Heart right ventricle (tissue), 16 donors: ENCODE measurements around the gene CEBPA. TPM values are rescaled to one million over a fixed set of nuclear protein-coding genes. Genes with fewer than 3 reads are reported as not detected.

Experiments
- ATAC-seq, 8 donors: fragments of 200-7000 bp; cut with Tn5 transposase; one replicate each; pipeline ENCODE4 v1.9.1; 2020; ENCODE audit warnings: mild to moderate bottlenecking in 8 of 8, moderate library complexity in 8 of 8, moderate number of reproducible peaks in 1 of 8
- DNase-seq, 2 donors: peaks; one replicate each; pipeline ENCODE4 v3.0.0-alpha.2; 2020
- H3K27ac ChIP-seq, 10 donors: fragments of 200-600 bp; sonication (generic) in 2 of 10; one replicate each; pipeline versions ENCODE4 v1.5.0 to v1.8.0; 2020 to 2022; ENCODE audit warnings: mild to moderate bottlenecking in 3 of 10
- H3K27me3 ChIP-seq, 7 donors: fragments of 200-600 bp; one replicate each; pipeline ENCODE4 v1.8.0; 2021 to 2022; ENCODE audit warnings: mild to moderate bottlenecking in 2 of 7
- H3K36me3 ChIP-seq, 9 donors: fragments of 200-600 bp; sonication (generic) in 1 of 9; one replicate each; pipeline versions ENCODE4 v1.5.0 to v1.8.0; 2020 to 2022; ENCODE audit warnings: mild to moderate bottlenecking in 2 of 9
- H3K4me1 ChIP-seq, 9 donors: fragments of 200-600 bp; sonication (generic) in 1 of 9; one replicate each; pipeline versions ENCODE4 v1.5.0 to v1.8.0; 2020 to 2022; ENCODE audit warnings: mild to moderate bottlenecking in 4 of 9
- H3K4me3 ChIP-seq, 10 donors: fragments of 200-600 bp; sonication (generic) in 2 of 10; one replicate each; pipeline versions ENCODE4 v1.5.0 to v1.8.0; 2020 to 2022; ENCODE audit warnings: mild to moderate bottlenecking in 7 of 10, moderate library complexity in 2 of 10
- H3K9me3 ChIP-seq, 11 donors: fragments of 200-600 bp in 10 of 11; sonication (generic) in 2 of 11; one replicate each; pipeline versions ENCODE4 v1.5.0 to v1.8.0; 2013 to 2022; ENCODE audit warnings: mild to moderate bottlenecking in 2 of 11, control low read depth in 1 of 11, moderate library complexity in 1 of 11
- CTCF ChIP-seq, 9 donors: fragments of 200-600 bp; sonication (generic) in 2 of 9; IDR thresholded peaks; one replicate each; pipeline versions ENCODE4 v1.5.0 to v1.8.0; 2021 to 2022; ENCODE audit warnings: antibody characterized with exemption in 9 of 9, mild to moderate bottlenecking in 5 of 9, moderate library complexity in 1 of 9
- WGBS, 2 donors: extraction: QIAGEN DNeasy Blood & Tissue Kit; methylation state at CpG; one replicate each; pipeline ENCODE4 v1.1.7; 2013; ENCODE audit warnings: inconsistent platforms in 1 of 2; 5-methylcytosine and 5-hydroxymethylcytosine counted together
- intact Hi-C, 10 donors: fragments of 100-400 bp; cut with DNase I; formaldehyde crosslinking; loops; one replicate each; pipeline versions ENCODE4 v1.11.1 to v1.14.2; 2022
- polyA plus RNA-seq, 2 donors: library from polyadenylated mRNA; stranded (reverse); fragments of 200-250 nt; gene quantifications; one replicate each; pipeline ENCODE4 v1.2.3, GENCODE V29; 2013
- total RNA-seq, 10 donors: library from RNA; stranded (reverse); fragmentation: NEBNext Ultra II Directional in 3 of 10; extraction: Animal tissue kit (Norgen Biotek cat#: 25700) in 3 of 10; gene quantifications; one replicate each; pipeline versions ENCODE4 v1.2.1 to v1.2.4, GENCODE V29; 2021 to 2023
- donor health status: Arrhythmogenic right ventricular cardiomyopathy.
- donor health status: ischemic (EF 13 %, LVEDD 7.1; RV severe dilation, severe dysfunction).
- donor health status: healthy with polysubstance abuse.
- donor health status: DM: no; HTN: yes; CAD: no.
- donor health status: DM: no; HTN: no; CAD: no.
- donor health status: ischemic (EF 25% LVEDD 6.9; RV normal size, moderate dysfunction).
- donor health status: ischemic (EF 25% LVEDD 5.7; RV mildly dilated, moderate dysfunction).
- donor health status: healthy.
- donor health status: DM: yes; HTN: yes; CAD: no.
- donor health status: Ischemic cardiomyopathy.
- donor health status: ischemic (EF 35%, LVEDD 5.7; RV mildly dilated, moderate dysfunction).
- donor health status: nonischemic (EF 11% LVEDD 7.7; RV severe dilation, severe dysfunction).
- donor health status: DM: yes; HTN: yes; CAD: no.
- donor health status: PGD.
- donor health status: ischemic (EF 29% LVEDD 5.4; RV normal size, mild dysfunction).
- donor health status: nonischemic (EF 23%, LVEDD 6.1; RV moderate dilation, normal function).

Gene CEBPA
- total and polyA plus RNA-seq, 12 donors, result 0.71 to 7.7 (median 3.5) TPM

- no peak overlapping the region for H3K27ac ChIP-seq
- peaks cover 0 to 15% (median 0%) of the 10 kb centered on the region in 7 donors for H3K27me3 ChIP-seq
- whole genome bisulfite sequencing, 2 donors, result 81 to 82% methylated on average over 6 of the region's 6 CpGs
- intact Hi-C loops, result no loop called here
- H3K4me3 ChIP-seq, result no peak overlapping the region
- no peak for ATAC-seq
- no peak for DNase-seq
- H3K4me1 ChIP-seq, result peaks cover 0 to 53% (median 0%) of the 10 kb centered on the region in 9 donors
- no peaks in the 10 kb centered on the region for H3K36me3 ChIP-seq
- H3K9me3 ChIP-seq, result peaks cover 0 to 15% (median 8%) of the 10 kb centered on the region in 11 donors
- TF ChIP-seq CTCF (IDR thresholded peaks at IDR 0.05), result no peak
These were observed 18.7 kb downstream of the CEBPA start for GRCh38 chr19:33283589-33283988.

GRCh38 chr19:33282036-33282671 is 20.2 kb downstream of the CEBPA start:
- Histone ChIP-seq H3K36me3 (no peaks in the 10 kb centered on the region), H3K27ac (no peak overlapping the region), H3K4me1 (peaks cover 0 to 60% (median 0%) of the 10 kb centered on the region in 9 donors), H3K27me3 (peaks cover 0 to 15% (median 0%) of the 10 kb centered on the region in 7 donors), H3K4me3 (no peak overlapping the region), H3K9me3 (peaks cover 0 to under 1% (median 0%) of the 10 kb centered on the region in 11 donors)
- TF ChIP-seq CTCF (IDR thresholded peaks at IDR 0.05), result no peak
- 70% methylated on average over 14 of the region's 14 CpGs for WGBS, 2 donors
- DNase-seq, result no peak
- ATAC-seq, result peak in 1 of 8 donors; percentile 41
- intact Hi-C loops, result no loop called here

- 88 to 90% methylated on average over 22 of the region's 22 CpGs for WGBS, 2 donors
- no peak for DNase-seq
These were observed 20.9 kb downstream of the CEBPA start for GRCh38 chr19:33281296-33281926.

More at GRCh38 chr19:33281296-33281926, 20.9 kb downstream of the CEBPA start:
- Histone ChIP-seq H3K27me3 (peaks cover 0 to 15% (median 0%) of the 10 kb centered on the region in 7 donors), H3K4me1 (peaks cover 0 to 53% (median 0%) of the 10 kb centered on the region in 9 donors), H3K4me3 (no peak overlapping the region), H3K9me3 (no peaks in the 10 kb centered on the region), H3K36me3 (no peaks in the 10 kb centered on the region), H3K27ac (peak overlapping the region in 1 of 10 donors; percentile 44)
- no peak for TF ChIP-seq CTCF (IDR thresholded peaks at IDR 0.05)
- intact Hi-C loops, result no loop called here
- ATAC-seq, result no peak
